ENCODE data around the gene ZNF804A. TPM values are rescaled to one million over a fixed set of nuclear protein-coding genes. Genes with fewer than 3 reads are reported as not detected.

Gene ZNF804A
- 2.1 TPM for polyA plus RNA-seq (ENCODE audit: insufficient read length)
- long read RNA-seq, donor 1, partial matches to known transcripts, result 0 of 1 reads
- long read RNA-seq, donor 1, other reads (novel, unspliced or antisense), result 0 of 1 reads
- long read RNA-seq, donor 2, partial matches to known transcripts, result 0 of 1 reads
- long read RNA-seq, donor 2, other reads (novel, unspliced or antisense), result 0 of 1 reads
- long read RNA-seq, donor 3, result 0 reads
- long read RNA-seq, donor 4, result 0 reads
- long read RNA-seq, donor 5, partial matches to known transcripts, result 0 of 2 reads
- long read RNA-seq, donor 5, other reads (novel, unspliced or antisense), result 0 of 2 reads
- long read RNA-seq, donor 6, result 0 reads
- long read RNA-seq, donor 7, result 0 reads
- long read RNA-seq, donor 8, result 0 reads

DNA sequence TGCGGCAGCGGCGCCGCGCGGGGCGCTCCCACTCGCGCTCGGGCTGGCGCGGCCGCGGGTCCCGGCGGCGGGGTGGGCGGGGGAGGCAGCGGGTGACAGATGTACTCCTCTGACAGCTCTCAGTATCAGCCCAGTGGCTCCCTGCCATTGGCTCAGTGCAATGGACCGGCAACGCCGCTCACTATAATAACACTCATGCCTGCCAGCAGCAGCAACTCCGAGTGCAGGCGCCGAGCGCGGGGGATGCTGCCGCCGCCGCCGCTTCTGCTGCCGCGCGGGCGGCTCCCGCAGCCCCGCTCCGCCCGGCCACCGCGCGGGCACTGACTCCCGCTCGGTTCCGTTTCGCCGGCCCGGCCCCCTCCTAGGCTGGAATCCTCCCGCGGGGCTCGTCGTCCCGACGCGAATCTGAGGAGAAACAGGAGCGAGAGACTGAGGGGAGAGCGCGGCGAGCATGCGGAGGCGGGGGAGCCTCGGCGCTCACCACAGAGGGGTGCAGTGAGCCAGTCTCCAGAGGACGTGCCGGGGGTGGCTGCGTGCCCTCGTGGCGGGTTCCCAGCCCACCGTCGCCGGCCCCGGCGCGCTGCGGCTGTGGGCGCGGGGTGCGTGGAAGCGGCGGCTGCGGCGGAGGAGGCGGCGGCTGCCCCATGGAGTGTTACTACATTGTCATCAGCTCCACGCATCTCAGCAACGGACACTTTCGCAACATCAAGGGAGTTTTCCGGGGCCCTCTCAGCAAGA lies at the start of gene ZNF804A:
ZNF804A (plus strand) TSS at position 214 of the 738 bp plus-strand sequence; CDS start at position 645, 431 bp downstream.
- DNase-seq, result peak; percentile 45

DNA sequence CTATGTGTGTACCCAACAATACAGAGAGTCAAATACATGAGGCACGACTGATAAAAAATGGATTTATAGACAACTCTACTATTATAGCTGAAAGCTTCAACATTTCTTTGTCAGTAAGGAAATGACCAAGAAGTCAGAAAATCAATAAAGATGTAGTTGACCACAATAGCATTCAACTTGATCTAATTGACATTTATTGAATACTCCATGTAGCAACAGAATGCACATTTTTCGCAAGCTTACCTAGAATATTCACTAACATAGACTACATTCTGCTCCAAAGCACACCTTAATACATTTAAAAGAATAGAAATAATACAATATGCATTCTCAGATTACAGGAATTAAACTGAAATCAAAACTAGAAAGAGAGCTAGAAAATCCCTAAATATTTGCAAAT lies 49.2 kb upstream of the ZNF804A start:
- DNase-seq, result no peak

DNA sequence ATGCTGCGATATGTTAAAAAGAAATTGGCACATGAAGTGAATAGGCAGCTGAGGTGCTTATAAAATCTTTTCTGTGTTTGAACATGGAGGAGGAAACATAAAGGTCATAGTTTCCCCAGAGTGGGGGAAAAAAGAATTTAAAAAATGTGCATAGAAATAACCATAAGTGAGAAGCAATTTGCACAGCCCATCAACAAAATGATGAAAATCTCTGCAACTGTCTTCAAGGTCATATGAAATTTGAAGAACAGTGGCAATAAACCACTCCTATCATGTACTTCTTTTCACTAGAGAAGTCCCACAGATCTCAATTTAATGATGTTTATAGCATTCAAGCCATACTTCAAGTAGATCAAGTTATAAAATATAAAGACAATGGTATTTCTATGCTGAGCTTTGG lies 46.7 kb upstream of the ZNF804A start:
- no peak for DNase-seq

DNA sequence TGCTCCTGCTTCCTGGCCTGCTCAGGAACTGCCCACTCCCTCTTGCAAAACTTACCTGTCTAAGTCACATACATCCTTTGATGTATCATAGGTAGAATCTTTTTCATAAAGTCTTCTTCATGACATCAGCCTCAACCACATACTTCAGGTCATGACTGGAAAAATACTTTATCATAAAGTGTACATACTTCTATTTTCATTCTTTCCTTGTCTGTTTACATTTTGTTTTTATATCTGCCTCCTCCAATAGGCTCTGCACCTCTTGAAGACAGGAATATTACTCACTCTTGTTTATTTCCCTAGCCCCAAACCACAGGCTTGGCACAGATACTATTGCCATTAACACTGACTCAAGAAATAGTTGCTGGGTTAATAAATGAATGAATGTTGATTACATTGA lies 43.6 kb upstream of the ZNF804A start:
- DNase-seq, result no peak

DNA sequence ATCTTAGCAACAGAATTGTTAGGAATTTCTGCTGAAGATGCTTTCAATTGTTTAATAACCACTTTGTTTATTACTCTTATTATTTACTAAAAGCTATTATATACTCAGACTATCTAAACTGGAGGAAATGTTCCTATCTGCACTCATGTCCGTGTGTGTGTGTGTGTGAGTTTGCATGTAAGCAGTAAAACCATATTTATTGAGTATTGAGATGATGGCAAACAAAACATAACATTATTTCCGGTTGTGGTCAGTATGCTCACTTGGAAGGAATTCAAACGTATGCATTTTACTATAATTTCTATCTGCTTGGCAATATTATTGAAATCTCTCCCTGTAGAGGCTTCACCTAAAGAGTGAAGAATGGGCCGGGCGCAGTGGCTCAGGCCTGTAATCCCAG lies 43.0 kb upstream of the ZNF804A start:
- no peak for DNase-seq

DNA sequence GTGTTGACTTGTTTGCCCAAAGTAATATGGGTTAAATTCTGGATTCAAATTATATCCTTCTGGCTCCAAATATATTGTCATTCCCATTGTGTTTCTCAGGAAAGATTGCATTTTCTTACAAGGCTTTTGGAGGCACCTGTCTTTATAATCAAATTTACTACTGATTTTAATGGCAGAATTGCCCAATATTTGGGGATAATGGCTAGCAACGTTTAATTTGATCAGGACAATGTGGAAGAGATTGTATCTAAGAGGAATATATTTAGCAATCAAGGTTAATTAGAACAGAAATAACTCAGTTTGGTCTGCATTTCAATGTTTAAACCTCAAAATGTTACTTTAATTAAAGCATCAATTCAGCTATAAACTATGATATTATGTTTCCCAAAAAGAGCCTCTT lies 41.7 kb upstream of the ZNF804A start:
- DNase-seq, result no peak

DNA sequence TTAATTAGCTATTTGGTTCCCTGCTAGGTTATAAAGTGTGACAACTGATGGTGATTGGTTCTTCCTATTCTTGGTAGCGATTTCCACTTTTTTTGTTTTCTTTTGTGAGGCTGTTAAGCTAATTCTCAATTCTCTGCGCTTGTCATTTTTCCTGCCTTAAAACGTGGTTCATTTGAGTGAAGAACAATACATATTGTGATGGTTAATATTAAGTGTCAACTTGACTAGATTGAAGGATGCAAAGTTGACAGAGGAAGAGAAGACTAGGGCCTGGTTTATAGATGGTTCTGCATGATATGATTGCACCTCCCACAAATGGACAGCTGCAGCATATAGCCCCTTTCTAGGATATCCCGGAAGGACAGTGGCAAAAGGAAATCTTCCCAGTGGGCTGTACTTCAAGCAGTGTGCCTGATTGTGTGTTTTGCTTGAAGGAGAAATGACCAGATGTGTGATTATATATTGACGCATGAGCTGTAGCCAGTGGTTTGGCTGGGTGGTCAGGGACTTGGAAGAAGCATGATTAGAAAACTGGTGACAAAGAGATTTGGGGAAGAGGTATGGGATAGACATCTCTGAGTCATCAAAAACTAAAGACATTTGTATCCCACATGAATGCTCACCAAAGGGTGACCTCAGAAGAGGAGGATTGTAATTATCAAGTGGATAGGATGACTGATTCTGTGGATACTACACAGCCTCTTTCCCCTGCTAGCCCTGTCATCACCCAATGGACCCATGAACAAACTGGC lies 39.4 kb upstream of the ZNF804A start:
- DNase-seq, result no peak

DNA sequence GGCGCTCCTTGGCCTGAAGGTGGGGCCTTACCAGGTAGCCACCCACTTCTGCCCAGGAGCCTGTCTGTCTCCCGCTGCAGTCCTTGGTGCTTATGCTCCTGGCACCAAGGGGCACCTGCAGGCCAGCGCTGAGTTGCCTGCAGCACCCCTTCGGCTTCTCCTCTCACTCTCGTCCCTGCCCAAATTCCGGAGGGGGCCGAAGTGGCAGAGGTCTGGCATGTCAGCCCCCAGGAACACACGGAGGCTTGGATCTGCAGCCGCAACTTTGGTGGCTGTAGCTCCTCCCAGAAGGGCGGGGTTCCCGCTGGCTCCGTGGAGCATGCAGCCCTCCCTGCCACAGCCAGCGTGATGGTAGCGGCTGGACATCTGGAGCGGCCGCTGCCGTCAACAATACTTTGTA lies 37.7 kb upstream of the ZNF804A start:
- DNase-seq, result no peak

DNA sequence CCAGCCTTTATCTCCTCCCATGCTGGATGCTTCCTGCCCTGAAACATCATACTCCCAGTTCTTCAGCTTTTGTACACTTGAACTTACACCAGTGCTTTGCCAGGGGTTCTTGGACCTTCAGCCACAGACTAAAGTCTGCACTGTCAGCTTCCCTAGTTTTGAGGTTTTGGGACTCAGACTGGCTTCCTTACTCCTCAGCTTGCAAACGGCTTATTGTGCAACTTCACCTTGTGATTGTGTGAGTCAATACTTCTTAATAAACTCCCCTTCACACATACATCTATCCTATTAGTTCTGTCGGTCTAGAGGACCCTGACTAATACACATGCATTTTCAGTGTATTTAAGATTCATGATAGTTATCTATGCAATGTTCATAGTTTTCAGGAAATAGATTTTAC lies 35.8 kb upstream of the ZNF804A start:
- DNase-seq, result no peak

DNA sequence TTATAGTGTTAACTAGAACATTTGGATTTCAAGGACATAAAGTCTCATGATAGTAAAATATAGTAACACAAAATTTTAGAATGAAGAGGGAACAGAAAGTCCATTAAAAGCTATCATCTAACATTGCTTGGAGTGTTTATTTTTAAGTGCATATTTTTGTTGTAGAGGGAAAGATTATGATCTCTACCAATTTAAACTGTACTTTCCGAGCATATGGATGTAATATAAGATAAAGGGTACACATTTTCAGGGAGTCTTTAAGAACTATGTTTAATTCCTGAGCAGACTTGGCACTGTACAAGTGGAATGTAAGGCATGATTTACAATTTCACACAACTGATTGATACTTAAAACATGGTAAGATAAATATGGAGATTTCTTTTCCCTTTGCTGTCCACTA lies 34.2 kb upstream of the ZNF804A start:
- DNase-seq, result no peak

DNA sequence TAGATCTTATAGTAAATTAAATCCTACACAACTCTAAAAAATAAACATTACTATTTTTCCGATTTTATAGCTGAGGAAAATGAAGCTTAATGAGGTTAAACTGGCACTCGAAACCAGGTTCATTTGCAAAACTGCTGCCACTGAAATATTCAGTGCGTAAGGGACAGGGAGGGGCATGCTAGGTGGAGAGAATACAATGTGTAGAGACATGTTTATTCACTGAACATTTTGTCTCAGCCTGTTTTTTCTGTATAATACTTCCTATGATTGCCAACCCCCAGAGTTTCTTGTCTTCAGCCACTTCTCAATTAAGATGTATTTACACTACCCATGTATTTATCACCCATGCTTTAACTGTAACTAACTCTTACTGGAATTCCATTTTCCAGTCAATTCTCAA lies 31.6 kb upstream of the ZNF804A start:
- DNase-seq, result no peak

DNA sequence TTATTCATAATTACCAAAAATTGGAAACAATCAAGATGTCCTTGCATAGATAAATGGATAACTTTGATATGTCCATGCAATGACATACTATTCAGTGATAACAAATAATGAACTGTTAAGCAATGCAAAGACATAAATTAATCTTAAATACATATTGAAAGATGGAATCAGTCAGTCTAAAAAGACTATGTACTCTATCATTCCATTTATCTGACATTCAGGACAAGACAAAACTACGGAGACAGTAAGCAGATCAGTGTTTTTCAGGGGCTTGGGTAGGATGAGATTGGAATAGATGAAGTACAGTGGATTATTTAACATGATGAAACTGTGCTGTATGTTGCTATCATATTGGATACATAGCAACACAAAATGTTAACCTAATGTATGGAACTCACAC lies 21.3 kb upstream of the ZNF804A start:
- DNase-seq, result no peak

DNA sequence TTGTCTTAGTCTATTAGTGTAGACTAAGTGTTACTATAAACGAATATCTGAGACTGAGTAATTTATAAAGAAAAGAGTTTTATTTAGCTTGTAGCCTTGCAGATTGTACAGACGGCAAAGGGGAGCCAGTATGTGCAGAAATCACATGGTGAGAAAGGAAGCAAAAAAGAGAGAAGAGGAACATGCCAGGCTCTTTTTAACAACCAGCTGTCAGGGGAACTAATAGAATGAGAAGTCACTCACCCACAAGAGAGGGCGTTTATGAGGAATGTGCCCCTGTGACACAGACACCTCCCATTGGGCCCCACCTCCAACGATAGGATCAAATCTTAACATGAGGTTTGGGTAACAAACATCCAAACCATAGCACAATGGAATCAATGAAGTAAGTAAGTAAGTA lies 20.6 kb upstream of the ZNF804A start:
- DNase-seq, result no peak

DNA sequence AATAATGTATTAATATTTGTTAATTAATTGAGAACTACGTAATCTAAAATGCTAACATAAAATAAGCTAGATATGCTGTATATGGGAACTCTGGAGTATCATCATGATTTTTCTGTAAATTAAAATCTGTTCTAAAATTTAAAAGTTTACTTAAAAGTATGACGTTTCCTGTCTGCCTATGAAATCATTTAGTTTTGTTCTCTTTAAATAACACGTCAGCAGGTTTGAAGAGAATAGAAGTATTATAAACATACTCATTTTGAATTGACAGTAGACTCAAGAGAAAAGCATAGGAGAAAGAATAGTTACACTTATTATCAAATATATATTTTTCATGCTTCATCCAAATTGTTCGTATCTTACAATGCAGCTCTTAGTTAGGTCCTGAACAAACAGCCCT lies 19.1 kb upstream of the ZNF804A start:
- DNase-seq, result no peak

DNA sequence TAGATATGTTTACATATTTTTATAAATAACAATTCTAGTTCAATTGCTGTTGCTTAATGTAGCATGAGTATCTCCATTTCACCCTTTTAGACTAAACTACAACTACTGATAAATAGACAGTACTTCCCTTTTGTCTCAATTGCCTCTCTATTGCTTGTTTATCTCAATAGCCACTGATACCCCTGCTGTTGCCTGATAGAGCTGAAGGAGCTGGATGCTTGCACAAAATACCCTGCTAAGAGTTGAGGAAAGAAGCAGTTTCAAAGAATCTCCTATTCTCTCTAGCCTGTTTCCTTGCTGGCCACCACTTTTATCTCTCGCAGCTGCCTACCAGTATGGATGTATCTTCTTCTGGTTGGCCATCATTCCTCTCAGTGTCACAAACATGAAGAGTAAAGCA lies 16.9 kb upstream of the ZNF804A start:
- DNase-seq, result no peak

DNA sequence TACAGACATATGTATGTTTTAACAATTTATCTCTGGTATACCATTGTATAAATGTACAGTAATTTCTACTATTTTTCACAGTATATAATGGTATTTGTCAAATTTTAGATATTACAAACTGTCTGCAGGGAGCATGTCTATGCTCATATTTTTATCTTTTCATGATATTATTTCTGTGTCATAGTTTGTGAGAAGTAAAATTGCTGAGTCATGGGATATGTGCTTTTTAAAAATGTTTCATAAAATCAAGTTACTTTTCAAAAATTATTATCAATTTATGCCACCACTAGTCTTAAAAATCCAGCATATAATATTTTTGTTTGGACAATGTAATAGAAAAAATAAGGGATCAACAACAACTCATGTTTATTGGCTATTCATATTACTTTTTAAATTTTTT lies 9.1 kb upstream of the ZNF804A start:
- no peak for DNase-seq

DNA sequence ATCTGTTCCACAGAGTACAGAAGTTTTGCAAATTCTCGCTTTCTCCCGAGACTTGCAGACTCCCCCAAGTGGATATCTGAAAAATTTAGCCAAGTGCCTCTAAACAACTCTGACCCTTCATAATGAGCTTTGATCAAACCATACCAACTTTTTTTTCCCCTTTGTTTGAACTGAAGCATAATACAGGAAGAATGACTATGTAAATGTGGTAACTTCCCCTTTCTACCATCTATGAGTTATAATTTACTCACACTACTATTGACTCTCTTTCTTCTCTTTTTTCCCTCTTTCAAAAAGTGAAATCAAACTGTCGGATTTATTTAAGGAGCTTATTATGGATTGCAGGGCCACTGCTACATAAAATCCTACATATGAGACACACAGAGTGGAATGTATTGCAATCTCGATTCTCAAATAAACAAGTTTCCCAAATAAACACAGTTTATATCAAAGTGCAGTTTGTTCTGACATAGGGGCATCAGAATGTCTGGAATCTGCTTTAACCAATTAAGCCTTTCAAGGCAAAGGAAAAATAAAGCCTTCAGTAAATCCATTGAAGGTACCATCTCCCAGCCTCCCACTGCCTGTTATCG lies 1.4 kb upstream of the ZNF804A start:
- peak; percentile 4 for DNase-seq

DNA sequence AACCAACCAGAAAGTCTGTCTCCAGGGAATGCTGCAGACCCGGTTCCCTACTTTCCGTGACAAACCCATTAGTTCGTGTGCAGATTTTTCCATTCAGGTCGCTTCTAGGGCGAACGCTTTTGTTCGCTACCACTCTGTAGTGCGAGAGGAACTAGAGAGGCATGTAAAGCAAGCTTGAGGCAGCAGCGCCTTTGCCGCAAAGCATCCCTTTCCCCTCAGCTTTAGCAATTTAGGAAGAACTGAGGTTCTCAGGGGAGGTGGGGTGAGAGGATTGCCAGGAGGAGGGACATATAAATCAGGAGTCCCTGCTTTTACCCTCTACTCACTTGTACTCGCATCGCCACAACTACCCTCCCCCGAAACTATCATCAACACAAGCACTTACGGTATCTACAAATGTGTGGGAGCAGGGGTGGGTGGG lies 748 bp upstream of the ZNF804A start:
- DNase-seq, result peak; percentile 36

DNA sequence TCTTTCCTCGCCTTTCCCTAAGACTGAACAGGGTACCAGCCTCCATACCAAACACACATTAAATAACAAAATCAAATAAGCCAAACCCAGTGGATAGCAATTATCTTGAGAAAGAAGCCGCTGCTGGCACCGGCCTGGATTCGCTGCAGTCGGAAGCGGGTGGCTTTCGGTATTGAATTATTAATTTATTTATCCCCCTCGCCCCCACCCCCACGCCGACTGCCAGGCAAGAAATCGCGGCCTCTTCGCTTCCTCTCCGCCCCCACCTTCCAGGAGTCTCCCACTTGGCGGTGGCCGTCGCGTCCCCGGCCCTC lies 370 bp upstream of the ZNF804A start:
- DNase-seq, result no peak

DNA sequence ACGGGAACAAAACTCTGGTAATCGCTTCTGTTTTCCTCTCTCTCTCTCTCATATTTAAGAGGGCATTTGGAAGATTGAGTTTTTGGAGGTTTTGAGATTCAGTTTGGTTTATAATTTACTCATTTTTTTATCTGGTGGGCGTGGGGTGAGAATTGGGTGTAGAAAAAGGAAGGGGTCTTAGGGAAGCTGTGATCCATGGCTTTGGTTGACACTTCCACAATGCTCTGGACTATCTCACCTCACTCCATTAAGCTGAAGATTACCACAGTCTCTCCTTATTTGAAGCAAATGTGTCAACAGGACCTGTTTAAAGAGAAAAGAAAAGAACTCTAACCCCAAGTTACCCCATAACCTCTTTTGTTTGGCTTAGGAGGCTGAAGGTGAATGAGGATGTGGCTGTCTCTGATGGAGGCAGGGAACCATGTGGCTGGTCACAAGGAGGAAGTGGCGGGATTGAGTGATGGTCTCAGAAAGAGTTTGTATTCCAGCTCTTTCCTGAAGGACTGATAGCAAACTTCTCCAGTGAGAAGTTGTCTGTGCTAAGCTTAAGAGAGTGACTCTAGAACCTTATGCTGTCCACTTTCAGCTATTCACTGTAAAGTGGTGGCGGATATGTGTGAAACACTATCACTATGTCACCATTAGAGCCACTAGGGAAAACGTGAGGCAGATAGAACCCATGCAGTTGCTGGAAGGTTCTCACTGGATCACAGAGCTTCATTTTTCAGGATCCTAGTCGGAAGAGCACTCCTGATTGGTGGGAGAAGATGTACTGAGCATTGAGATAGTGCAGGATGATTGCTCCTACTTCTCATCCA lies 934 bp downstream of the ZNF804A start:
- peak; percentile 4 for DNase-seq

DNA sequence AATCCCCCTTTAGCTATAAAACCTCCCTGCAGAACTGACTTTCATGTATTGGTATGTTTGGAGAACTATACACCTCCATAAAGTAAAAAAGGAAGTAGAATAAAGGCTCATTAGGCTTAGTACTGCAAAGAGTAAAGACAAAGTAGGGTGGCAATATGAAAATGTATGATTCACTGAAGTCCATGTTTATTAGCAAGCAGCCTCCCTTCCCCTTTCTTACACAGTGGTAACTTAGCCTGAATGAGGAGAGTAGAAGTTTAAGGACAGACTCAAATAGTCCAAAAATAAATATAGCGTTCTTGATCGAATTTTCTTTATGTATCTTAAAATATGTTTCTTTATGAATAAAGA lies 1.5 kb downstream of the ZNF804A start:
- DNase-seq, result no peak

DNA sequence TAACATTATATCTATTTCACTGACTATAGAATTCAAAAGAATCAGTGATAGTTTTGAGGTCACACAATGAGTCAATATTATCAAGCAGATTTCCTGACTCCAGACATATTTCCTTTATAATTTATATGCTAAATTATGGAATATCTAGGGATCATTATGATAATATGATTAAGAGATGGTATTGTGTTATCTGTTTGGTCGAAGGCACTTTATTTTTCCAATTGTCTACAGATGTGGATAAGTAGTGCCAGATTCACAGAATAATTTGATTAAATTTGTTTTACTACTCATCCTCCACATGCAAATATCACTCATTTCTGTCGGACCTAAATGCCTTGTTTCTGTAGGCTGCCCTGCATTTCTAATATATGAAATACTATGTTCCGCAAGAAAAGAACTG lies 4.4 kb downstream of the ZNF804A start:
- DNase-seq, result no peak

All from left kidney (tissue), 8 donors.